Measurements from ENCODE around the gene RNF208. TPM values are rescaled to one million over a fixed set of nuclear protein-coding genes. Genes with fewer than 3 reads are reported as not detected.

Gene RNF208
- total RNA-seq, 1 donor = not detected

DNA sequence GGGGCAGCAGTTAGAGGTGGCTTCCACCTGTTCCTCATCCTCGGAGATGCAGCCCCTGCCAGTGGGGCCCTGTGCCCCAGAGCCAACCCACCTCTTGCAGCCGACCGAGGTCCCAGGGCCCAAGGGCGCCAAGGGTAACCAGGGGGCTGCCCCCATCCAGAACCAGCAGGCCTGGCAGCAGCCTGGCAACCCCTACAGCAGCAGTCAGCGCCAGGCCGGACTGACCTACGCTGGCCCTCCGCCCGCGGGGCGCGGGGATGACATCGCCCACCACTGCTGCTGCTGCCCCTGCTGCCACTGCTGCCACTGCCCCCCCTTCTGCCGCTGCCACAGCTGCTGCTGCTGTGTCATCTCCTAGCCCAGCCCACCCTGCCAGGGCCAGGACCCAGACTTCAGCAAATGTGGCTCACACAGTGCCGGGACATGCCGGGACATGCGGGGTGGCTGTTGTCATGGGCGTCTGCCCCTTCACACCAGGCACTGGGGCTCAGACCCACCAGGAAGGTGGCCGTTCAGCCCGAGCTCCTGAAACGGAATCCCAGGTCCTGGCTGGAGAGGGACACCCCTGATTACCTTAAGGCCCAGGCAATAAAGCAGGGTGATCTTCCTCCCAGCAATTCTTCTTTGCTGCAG lies 3.8 kb upstream of the RNF208 start:
- peaks cover 9% of the 10 kb centered on the region for H3K4me1 ChIP-seq (ENCODE audit: insufficient read depth, low read length)
- no peaks in the 10 kb centered on the region for H3K36me3 ChIP-seq (ENCODE audit: insufficient read depth, low read length)
- no peak for DNase-seq (ENCODE audit: insufficient read length, low spot score, missing footprints)
- no peak overlapping the region for H3K4me2 ChIP-seq (ENCODE audit: insufficient read depth, low read length)
- H3K27me3 ChIP-seq (ENCODE audit: insufficient read depth, low read length) = no peaks in the 10 kb centered on the region
- no peak overlapping the region for H3K27ac ChIP-seq (ENCODE audit: low read depth, low read length)
- no peak overlapping the region for H2AFZ ChIP-seq (ENCODE audit: low read length)
- H3K4me3 ChIP-seq (ENCODE audit: insufficient read depth, low read length) = no peak overlapping the region
- no peaks in the 10 kb centered on the region for H3K79me2 ChIP-seq (ENCODE audit: insufficient read depth, low read length)
- no peaks in the 10 kb centered on the region for H4K20me1 ChIP-seq (ENCODE audit: insufficient read depth, low read length)
- TF ChIP-seq, protein P1, sequence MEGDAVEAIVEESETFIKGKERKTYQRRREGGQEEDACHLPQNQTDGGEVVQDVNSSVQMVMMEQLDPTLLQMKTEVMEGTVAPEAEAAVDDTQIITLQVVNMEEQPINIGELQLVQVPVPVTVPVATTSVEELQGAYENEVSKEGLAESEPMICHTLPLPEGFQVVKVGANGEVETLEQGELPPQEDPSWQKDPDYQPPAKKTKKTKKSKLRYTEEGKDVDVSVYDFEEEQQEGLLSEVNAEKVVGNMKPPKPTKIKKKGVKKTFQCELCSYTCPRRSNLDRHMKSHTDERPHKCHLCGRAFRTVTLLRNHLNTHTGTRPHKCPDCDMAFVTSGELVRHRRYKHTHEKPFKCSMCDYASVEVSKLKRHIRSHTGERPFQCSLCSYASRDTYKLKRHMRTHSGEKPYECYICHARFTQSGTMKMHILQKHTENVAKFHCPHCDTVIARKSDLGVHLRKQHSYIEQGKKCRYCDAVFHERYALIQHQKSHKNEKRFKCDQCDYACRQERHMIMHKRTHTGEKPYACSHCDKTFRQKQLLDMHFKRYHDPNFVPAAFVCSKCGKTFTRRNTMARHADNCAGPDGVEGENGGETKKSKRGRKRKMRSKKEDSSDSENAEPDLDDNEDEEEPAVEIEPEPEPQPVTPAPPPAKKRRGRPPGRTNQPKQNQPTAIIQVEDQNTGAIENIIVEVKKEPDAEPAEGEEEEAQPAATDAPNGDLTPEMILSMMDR (IDR thresholded peaks at IDR 0.05; ENCODE audit: extremely low read depth, low read depth, low read length) = no peak
- H3K9me3 ChIP-seq (ENCODE audit: low read depth, low read length) = no peaks in the 10 kb centered on the region

DNA sequence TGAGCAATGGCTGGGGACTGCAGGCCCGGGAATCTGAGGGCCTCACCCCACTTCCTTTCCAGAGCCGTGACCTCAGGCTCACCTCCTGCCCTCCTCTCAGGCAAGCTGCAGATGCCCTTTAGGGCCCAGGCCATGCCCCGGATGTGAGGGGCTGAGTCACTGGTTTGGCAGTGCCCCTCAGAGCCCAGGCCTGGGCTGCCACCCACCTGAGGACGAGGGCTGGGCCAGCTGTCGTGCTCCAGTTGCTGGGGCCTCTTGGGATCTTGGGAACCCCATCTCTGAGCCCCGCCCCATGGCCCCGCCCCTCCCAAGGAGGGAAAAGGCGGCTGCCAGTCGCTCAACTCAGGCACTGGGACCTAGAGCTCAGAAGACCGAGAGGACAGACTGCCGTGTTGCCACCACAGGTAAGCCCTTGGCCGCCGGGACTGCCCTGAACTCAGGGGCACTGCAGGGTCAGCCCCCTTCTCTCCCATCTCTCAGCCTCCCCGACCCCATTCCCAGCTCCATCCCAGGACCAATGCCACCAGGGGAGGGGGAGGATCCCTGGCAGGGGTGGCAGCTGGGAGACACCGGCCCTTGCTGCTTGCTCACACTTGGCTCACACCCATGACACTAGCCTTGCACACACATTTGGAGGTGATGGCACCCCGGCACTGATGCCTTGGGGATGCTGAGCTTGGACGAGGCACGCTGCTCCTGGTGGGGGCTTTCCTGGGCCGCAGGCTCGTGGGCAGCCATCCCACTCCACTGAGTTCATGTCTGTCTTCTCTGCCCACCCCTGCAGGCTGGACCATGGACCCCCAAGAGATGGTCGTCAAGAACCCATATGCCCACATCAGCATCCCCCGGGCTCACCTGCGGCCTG lies 3.0 kb upstream of the RNF208 start, which contains the start of gene CYSRT1:
TSS of gene CYSRT1 (plus strand) at position 345 of the 865 bp plus-strand sequence. CDS start at position 793, 448 bp downstream.
- Histone ChIP-seq H3K4me2 (ENCODE audit: insufficient read depth, low read length) (peak within 1 kb of the TSS; percentile 87), H2AFZ (ENCODE audit: low read length) (peak within 1 kb of the TSS; percentile 91), H3K79me2 (ENCODE audit: insufficient read depth, low read length) (no peaks in the 10 kb centered on the region), H3K36me3 (ENCODE audit: insufficient read depth, low read length) (no peaks in the 10 kb centered on the region), H3K4me3 (ENCODE audit: insufficient read depth, low read length) (peak within 1 kb of the TSS; percentile 90), H3K27ac (ENCODE audit: low read depth, low read length) (peak within 1 kb of the TSS; percentile 86), H3K27me3 (ENCODE audit: insufficient read depth, low read length) (no peaks in the 10 kb centered on the region), H4K20me1 (ENCODE audit: insufficient read depth, low read length) (no peaks in the 10 kb centered on the region), H3K9me3 (ENCODE audit: low read depth, low read length) (no peaks in the 10 kb centered on the region), H3K4me1 (ENCODE audit: insufficient read depth, low read length) (peaks cover 9% of the 10 kb centered on the region)
- TF ChIP-seq, protein P1 (IDR thresholded peaks at IDR 0.05; ENCODE audit: extremely low read depth, low read depth, low read length) = no peak
- no peak for DNase-seq (ENCODE audit: insufficient read length, low spot score, missing footprints)

DNA sequence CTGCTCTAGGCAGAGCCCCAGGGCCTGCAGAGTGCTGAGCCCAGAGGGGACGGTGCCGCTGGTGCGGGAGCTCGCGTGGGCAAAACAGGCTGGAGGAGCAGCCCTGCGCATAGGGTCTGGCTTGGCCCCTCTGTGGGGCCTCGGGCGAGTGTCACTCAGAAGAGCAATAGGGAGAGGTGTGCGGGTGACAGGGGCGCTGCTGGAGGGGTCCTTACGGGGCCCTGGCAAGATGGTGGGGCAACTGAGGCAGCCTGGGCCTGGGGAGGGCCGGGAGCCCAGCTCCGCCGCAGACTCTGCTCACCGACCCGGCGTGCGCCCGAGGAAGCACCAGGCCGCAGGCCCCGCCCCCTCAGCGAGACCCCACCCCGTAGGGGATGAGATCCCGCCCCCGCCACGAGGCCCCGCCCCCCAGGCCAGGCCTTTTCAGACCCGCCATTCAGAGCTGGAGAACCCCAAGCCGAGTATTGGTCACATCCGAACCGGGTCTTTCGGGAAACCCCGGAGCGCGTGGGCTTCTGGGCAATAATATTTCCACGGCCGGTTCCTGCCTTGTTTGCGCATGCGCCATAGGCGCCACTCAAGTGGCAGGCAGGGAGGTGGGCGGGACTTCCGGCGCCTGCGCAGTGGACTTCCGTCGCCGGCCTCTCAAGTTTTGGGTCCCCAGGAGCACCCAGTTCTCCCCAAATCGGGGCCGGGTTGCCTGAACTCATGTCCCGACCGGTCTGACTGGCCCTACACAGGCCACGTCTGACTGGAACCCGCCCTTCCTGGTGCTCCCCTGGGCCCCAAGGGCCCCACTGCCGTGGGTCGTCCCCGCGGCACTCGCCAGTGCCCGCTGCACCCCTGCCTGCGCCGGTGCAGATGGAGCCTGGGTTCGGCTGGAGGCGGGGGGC lies 1.3 kb upstream of the RNF208 start:
- no peaks in the 10 kb centered on the region for H3K79me2 ChIP-seq (ENCODE audit: insufficient read depth, low read length)
- H3K4me1 ChIP-seq (ENCODE audit: insufficient read depth, low read length) = peaks cover 18% of the 10 kb centered on the region
- peak overlapping the region; percentile 91 for H2AFZ ChIP-seq (ENCODE audit: low read length)
- peak overlapping the region; percentile 90 for H3K4me3 ChIP-seq (ENCODE audit: insufficient read depth, low read length)
- peak; percentile 100 for DNase-seq (ENCODE audit: insufficient read length, low spot score, missing footprints)
- H3K4me2 ChIP-seq (ENCODE audit: insufficient read depth, low read length) = peak overlapping the region; percentile 87
- TF ChIP-seq, protein P1 (IDR thresholded peaks at IDR 0.05; ENCODE audit: extremely low read depth, low read depth, low read length) = no peak
- H3K27me3 ChIP-seq (ENCODE audit: insufficient read depth, low read length) = no peaks in the 10 kb centered on the region
- no peaks in the 10 kb centered on the region for H3K9me3 ChIP-seq (ENCODE audit: low read depth, low read length)
- no peaks in the 10 kb centered on the region for H4K20me1 ChIP-seq (ENCODE audit: insufficient read depth, low read length)
- H3K36me3 ChIP-seq (ENCODE audit: insufficient read depth, low read length) = no peaks in the 10 kb centered on the region
- H3K27ac ChIP-seq (ENCODE audit: low read depth, low read length) = peak overlapping the region; percentile 86
